LNCAP (cell line): Measurements from ENCODE around the gene SLC30A7.

Source experiments
- CTCF ChIP-seq: fragments of 450-650 bp; IDR thresholded peaks from 2 replicates; pipeline ENCODE4 v1.5.1; 2017; ENCODE audit warnings: mild to moderate bottlenecking

SLC30A7 gene

GRCh38 chr1:100930494-100930893 lies 34.6 kb downstream of the SLC30A7 start:
- no peak for TF ChIP-seq CTCF

- TF ChIP-seq CTCF, result no peak
Measured at GRCh38 chr1:100931716-100932115, 35.8 kb downstream of the SLC30A7 start.

- TF ChIP-seq CTCF, result no peak
Measured at GRCh38 chr1:100936194-100936967, 40.5 kb downstream of the SLC30A7 start.

GRCh38 chr1:100941098-100941527 lies 45.2 kb downstream of the SLC30A7 start:
- TF ChIP-seq CTCF, result no peak

GRCh38 chr1:100941580-100942216 lies 45.8 kb downstream of the SLC30A7 start:
- no peak for TF ChIP-seq CTCF

- TF ChIP-seq CTCF, result no peak
Measured at GRCh38 chr1:100942304-100943046, 46.6 kb downstream of the SLC30A7 start.

- TF ChIP-seq CTCF, result no peak
Measured at GRCh38 chr1:100943533-100943932, 47.6 kb downstream of the SLC30A7 start.
